ENCODE results near the gene LSM4.
"Not testable (repeated sequence)": the region's sequence is repeated elsewhere in the genome, so short reads cannot be mapped to it uniquely, and the experiment has no call there.

The LSM4 gene

DNA sequence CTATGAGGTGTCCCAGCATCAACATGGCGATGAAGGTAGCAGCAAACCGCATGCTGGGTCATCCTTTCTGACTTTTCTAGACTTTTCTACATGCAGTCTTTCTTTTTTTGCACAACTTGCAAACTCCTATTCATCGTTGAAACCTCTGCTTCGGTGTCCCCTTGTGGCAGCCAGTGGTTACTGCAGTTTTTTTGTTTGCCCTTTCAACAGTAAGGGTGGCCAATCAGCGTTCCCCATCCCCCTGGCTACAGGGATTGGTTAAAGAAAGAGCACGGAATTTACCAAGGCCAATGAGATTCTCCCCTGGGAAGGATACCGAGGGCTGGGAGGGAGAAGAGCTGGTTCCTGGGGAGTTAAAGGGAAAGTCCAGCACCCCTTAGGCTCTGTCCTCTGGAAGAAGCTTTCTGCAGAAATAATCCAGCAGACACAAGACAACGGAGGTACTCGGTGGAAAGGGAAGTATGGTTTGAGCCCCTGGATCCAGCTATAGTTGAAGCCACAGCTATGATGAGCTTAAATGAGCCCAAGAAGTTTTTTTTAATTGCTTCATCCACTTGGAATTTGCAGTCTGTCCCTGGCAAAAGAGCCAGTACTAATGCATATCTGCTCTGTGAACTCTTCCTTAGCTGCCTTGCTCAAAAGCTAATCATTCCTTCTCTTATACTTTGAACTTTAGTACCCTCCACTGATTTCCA lies 5.6 kb upstream of the LSM4 start:
- Histone ChIP-seq H3K36me3 (ENCODE audit: control insufficient read depth, insufficient read depth, low read length) (no peaks in the 10 kb centered on the region), H3K9ac (no peak overlapping the region), H3K4me2 (ENCODE audit: low read length) (peak overlapping the region; percentile 47), H3K27ac (peak overlapping the region; percentile 66), H3K4me3 (ENCODE audit: low read depth, low read length) (peak overlapping the region; percentile 44), H3K27me3 (ENCODE audit: control insufficient read depth, insufficient read depth, low read length) (no peaks in the 10 kb centered on the region), H3K4me1 (peaks cover 17% of the 10 kb centered on the region), H2AFZ (peak overlapping the region; percentile 77), H3K9me3 (ENCODE audit: control insufficient read depth, low read length) (no peaks in the 10 kb centered on the region), H3K79me2 (no peaks in the 10 kb centered on the region)
- TF ChIP-seq, protein P1, sequence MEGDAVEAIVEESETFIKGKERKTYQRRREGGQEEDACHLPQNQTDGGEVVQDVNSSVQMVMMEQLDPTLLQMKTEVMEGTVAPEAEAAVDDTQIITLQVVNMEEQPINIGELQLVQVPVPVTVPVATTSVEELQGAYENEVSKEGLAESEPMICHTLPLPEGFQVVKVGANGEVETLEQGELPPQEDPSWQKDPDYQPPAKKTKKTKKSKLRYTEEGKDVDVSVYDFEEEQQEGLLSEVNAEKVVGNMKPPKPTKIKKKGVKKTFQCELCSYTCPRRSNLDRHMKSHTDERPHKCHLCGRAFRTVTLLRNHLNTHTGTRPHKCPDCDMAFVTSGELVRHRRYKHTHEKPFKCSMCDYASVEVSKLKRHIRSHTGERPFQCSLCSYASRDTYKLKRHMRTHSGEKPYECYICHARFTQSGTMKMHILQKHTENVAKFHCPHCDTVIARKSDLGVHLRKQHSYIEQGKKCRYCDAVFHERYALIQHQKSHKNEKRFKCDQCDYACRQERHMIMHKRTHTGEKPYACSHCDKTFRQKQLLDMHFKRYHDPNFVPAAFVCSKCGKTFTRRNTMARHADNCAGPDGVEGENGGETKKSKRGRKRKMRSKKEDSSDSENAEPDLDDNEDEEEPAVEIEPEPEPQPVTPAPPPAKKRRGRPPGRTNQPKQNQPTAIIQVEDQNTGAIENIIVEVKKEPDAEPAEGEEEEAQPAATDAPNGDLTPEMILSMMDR (IDR thresholded peaks at IDR 0.05): peak; percentile 97

DNA sequence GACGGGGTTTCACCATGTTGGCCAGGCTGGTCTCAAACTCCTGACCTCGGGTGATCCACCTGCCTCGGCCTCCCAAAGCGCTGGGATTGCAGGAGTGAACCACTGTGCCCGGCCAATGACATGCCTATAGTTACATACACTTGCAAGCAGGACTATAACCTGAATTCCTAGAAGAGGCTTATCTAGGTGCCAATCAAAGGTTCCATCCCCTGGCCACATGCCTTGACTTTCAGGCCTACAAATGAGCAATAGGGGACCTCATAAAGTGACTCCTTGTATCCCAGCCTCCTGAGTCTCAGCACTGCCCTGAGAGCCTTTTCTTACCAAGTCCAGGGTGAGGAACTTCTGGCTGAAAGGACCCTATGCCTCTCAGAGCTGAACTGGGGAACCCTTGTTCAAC lies 3.9 kb upstream of the LSM4 start:
- no peaks in the 10 kb centered on the region for H3K36me3 ChIP-seq (ENCODE audit: control insufficient read depth, insufficient read depth, low read length)
- H3K4me2 ChIP-seq (ENCODE audit: low read length): no peak overlapping the region
- H3K27me3 ChIP-seq (ENCODE audit: control insufficient read depth, insufficient read depth, low read length): no peaks in the 10 kb centered on the region
- no peak overlapping the region for H3K27ac ChIP-seq
- H3K4me3 ChIP-seq (ENCODE audit: low read depth, low read length): no peak overlapping the region
- no peak overlapping the region for H3K9ac ChIP-seq
- H3K4me1 ChIP-seq: peaks cover 26% of the 10 kb centered on the region
- H3K9me3 ChIP-seq (ENCODE audit: control insufficient read depth, low read length): no peaks in the 10 kb centered on the region
- H2AFZ ChIP-seq: no peak overlapping the region
- TF ChIP-seq, protein P1 (IDR thresholded peaks at IDR 0.05): no peak
- H3K79me2 ChIP-seq: peaks cover 2% of the 10 kb centered on the region

DNA sequence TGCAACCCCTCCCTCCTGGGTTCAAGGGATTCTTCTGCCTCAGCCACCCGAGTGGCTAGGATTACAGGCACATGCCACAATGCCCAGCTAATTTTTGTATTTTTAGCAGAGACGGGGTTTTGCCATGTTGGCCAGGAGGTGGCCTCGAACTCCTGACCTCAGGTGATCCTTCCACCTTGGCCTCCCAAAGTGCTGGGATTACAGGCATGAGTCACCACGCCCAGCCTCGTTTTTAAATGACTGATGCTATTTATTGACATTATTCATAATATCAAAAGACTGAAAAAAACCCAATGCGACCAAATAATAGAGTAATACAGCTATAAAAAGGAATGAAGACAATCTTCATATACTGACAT lies 1.5 kb upstream of the LSM4 start:
- H3K9ac ChIP-seq: not testable (repeated sequence)
- Histone ChIP-seq H3K4me1 (peaks cover 21% of the 10 kb centered on the region), H3K27ac (peak overlapping the region; percentile 94)

DNA sequence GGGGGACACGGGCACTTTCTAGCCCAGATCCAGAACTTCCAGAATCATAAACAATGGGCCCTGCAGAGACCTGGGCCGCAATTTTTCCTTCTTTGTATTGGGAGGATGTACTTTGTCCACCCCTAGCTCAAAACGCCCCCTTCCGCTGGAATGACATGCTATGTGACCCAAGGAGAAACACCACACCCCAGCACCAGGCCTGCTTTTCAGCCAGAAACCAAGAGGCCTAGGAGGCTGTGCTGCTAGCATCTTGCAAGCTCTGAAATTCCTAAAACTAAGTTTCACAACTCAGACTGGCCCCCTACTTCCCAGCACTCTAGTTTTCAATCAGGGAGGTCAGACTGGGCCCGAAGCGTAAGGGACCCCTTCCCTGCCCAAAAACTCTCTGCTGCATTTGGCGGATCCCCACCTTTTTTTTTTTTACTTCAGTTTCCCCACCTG lies 538 bp downstream of the LSM4 start:
- no peaks in the 10 kb centered on the region for H3K36me3 ChIP-seq (ENCODE audit: control insufficient read depth, insufficient read depth, low read length)
- peak overlapping the region; percentile 94 for H3K27ac ChIP-seq
- H3K4me1 ChIP-seq: peaks cover 14% of the 10 kb centered on the region
- peak overlapping the region; percentile 87 for H3K4me2 ChIP-seq (ENCODE audit: low read length)
- H3K79me2 ChIP-seq: peaks cover 13% of the 10 kb centered on the region
- H2AFZ ChIP-seq: peak overlapping the region; percentile 75
- TF ChIP-seq, protein P1 (IDR thresholded peaks at IDR 0.05): no peak
- H3K9me3 ChIP-seq (ENCODE audit: control insufficient read depth, low read length): no peaks in the 10 kb centered on the region
- H3K4me3 ChIP-seq (ENCODE audit: low read depth, low read length): peak overlapping the region; percentile 79
- peak overlapping the region; percentile 83 for H3K9ac ChIP-seq
- H3K27me3 ChIP-seq (ENCODE audit: control insufficient read depth, insufficient read depth, low read length): no peaks in the 10 kb centered on the region

More for the DNA sequence above, 1.5 kb upstream of the LSM4 start:
- H3K79me2 ChIP-seq; H3K4me2 ChIP-seq (ENCODE audit: low read length); H3K27me3 ChIP-seq (ENCODE audit: control insufficient read depth, insufficient read depth, low read length); H3K36me3 ChIP-seq (ENCODE audit: control insufficient read depth, insufficient read depth, low read length); H2AFZ ChIP-seq; H3K9me3 ChIP-seq (ENCODE audit: control insufficient read depth, low read length); H3K4me3 ChIP-seq (ENCODE audit: low read depth, low read length): not testable (repeated sequence)

DNA sequence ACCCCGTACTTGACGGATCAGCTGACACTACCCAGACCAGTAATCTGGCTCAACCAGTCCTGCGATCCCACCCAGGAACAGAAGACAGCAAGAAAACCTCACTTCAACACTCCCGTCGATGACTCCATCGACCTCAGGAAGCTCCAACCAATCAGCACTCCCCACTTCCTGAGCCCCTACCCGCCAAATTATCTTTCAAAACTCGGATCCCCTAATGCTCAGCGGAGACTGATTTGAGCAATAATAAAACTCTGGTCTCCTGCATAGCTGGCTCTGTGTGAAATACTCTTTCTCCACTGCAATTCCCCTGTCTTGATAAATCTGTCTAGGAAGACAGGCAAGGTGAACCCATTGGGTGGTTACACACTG lies 1.2 kb downstream of the LSM4 start:
- peaks cover 14% of the 10 kb centered on the region for H3K79me2 ChIP-seq

More for the DNA sequence above, 1.2 kb downstream of the LSM4 start:
- TF ChIP-seq, protein P1 (IDR thresholded peaks at IDR 0.05): no peak
- Histone ChIP-seq H3K9me3 (ENCODE audit: control insufficient read depth, low read length) (no peaks in the 10 kb centered on the region), H3K27ac (peak overlapping the region; percentile 94), H3K4me1 (peaks cover 14% of the 10 kb centered on the region), H3K27me3 (ENCODE audit: control insufficient read depth, insufficient read depth, low read length) (no peaks in the 10 kb centered on the region), H3K9ac (no peak overlapping the region), H3K36me3 (ENCODE audit: control insufficient read depth, insufficient read depth, low read length) (no peaks in the 10 kb centered on the region), H2AFZ (no peak overlapping the region), H3K4me2 (ENCODE audit: low read length) (peak overlapping the region; percentile 87), H3K4me3 (ENCODE audit: low read depth, low read length) (no peak overlapping the region)
